OCI-LY1 (cell line): ENCODE measurements around the gene ENDOV.

Experiments
- H2AFZ ChIP-seq: fragments of 200-600 bp; sonication (generic), shearing (Covaris generic); 2 replicates; pipeline ENCODE4 v1.6.0; 2014; ENCODE audit warnings: antibody characterized with exemption, mild to moderate bottlenecking, low read length
- H3F3A ChIP-seq: fragments of 200-600 bp; sonication (generic), shearing (Covaris generic); 2 replicates; pipeline ENCODE4 v1.6.0; 2014; ENCODE audit warnings: mild to moderate bottlenecking, antibody characterized with exemption, low read length, moderate library complexity; ENCODE audit not compliant: insufficient read depth
- H3K27ac ChIP-seq: fragments of 200-600 bp; sonication (generic); 2 replicates; pipeline ENCODE4 v1.5.1; 2014; ENCODE audit warnings: low read length, mixed run types, mild to moderate bottlenecking, low read depth; ENCODE audit not compliant: poor library complexity, severe bottlenecking
- H3K27me3 ChIP-seq: fragments of 200-600 bp; sonication (generic); 2 replicates; pipeline ENCODE4 v1.6.0; 2014; ENCODE audit warnings: antibody characterized with exemption, mild to moderate bottlenecking, low read length, moderate library complexity; ENCODE audit not compliant: insufficient read depth
- H3K36me3 ChIP-seq: fragments of 200-600 bp; sonication (generic); 2 replicates; pipeline ENCODE4 v1.6.1; 2014; ENCODE audit warnings: mild to moderate bottlenecking, antibody characterized with exemption, low read length, moderate library complexity, mixed read lengths; ENCODE audit not compliant: insufficient read depth
- H3K4me1 ChIP-seq: fragments of 200-600 bp; sonication (generic); 2 replicates; pipeline ENCODE4 v1.5.1; 2014; ENCODE audit warnings: mild to moderate bottlenecking, low read length, moderate library complexity; ENCODE audit not compliant: insufficient read depth, severe bottlenecking
- H3K4me2 ChIP-seq: fragments of 200-600 bp; sonication (generic), shearing (Covaris generic); 2 replicates; pipeline ENCODE4 v1.6.1; 2014; ENCODE audit warnings: low read length
- H3K4me3 ChIP-seq: fragments of 200-600 bp; sonication (generic); 2 replicates; pipeline ENCODE4 v1.5.1; 2014; ENCODE audit warnings: low read length, low read depth, mild to moderate bottlenecking, mixed read lengths; ENCODE audit not compliant: poor library complexity, severe bottlenecking
- H3K79me2 ChIP-seq: fragments of 200-600 bp; shearing (Covaris generic); 2 replicates; pipeline ENCODE4 v1.6.1; 2016; ENCODE audit warnings: mixed run types, low read length, mixed read lengths; ENCODE audit not compliant: insufficient read depth
- H3K9ac ChIP-seq: fragments of 200-600 bp; sonication (generic), shearing (Covaris generic); 2 replicates; pipeline ENCODE4 v1.6.1; 2014; ENCODE audit warnings: mild to moderate bottlenecking, low read length, mixed read lengths
- H3K9me2 ChIP-seq: fragments of 200-600 bp; sonication (generic), shearing (Covaris generic); 2 replicates; pipeline ENCODE4 v1.6.1; 2014; ENCODE audit warnings: low read depth, mild to moderate bottlenecking, low read length, mixed read lengths
- H3K9me3 ChIP-seq: fragments of 200-600 bp; shearing (Covaris generic); 2 replicates; pipeline ENCODE4 v1.6.1; 2014; ENCODE audit warnings: low read length, mixed read lengths
- H4K20me1 ChIP-seq: fragments of 200-600 bp; sonication (generic), shearing (Covaris generic); 2 replicates; pipeline ENCODE4 v1.6.0; 2016; ENCODE audit warnings: mild to moderate bottlenecking, low read length; ENCODE audit not compliant: insufficient read depth
- EZH2 ChIP-seq: fragments of 200-600 bp; sonication (generic), shearing (Covaris generic); IDR thresholded peaks from 2 replicates; pipeline ENCODE4 v1.8.0; 2017; ENCODE audit warnings: borderline replicate concordance, mixed run types, mild to moderate bottlenecking, antibody characterized with exemption, low read length, moderate library complexity, mixed read lengths
- TF ChIP-seq, protein P1 (sequence below): fragments of 200-600 bp; sonication (generic), shearing (Covaris generic); IDR thresholded peaks from 2 replicates; pipeline ENCODE4 v1.5.1; 2017; ENCODE audit warnings: mild to moderate bottlenecking, antibody characterized with exemption, low read length, moderate library complexity, mixed read lengths

Gene ENDOV

DNA sequence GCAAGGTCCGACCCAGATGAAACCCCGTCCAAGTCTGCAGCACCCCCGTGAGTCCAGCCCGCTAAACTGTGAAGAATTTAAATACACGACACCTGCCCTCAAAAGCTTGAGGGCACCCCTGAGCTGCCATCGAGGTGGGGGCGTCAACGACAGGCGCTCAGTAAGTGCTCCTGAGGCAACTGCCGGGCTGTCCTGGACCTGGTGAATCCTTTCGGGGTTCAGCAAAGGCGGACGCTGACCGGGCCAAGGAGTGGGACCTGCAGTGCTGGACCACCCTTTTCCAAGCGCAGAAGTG is 512 bp upstream of the ENDOV start:
- no peaks in the 10 kb centered on the region for H4K20me1 ChIP-seq
- H3K9me2 ChIP-seq, result no peaks in the 10 kb centered on the region
- H3K36me3 ChIP-seq, result no peaks in the 10 kb centered on the region
- H3K9me3 ChIP-seq, result no peaks in the 10 kb centered on the region
- H2AFZ ChIP-seq, result no peak overlapping the region
- H3K4me3 ChIP-seq, result peak overlapping the region; percentile 67
- H3K27ac ChIP-seq, result no peak overlapping the region
- peak overlapping the region; percentile 72 for H3K4me2 ChIP-seq
- no peaks in the 10 kb centered on the region for H3F3A ChIP-seq
- peak overlapping the region; percentile 59; the same call in 1 of the 2 replicates for H3K9ac ChIP-seq
- H3K79me2 ChIP-seq, result no peaks in the 10 kb centered on the region
- peaks cover 14% of the 10 kb centered on the region; the same call in 1 of the 2 replicates for H3K27me3 ChIP-seq
- TF ChIP-seq EZH2, result no peak
- TF ChIP-seq, protein P1, sequence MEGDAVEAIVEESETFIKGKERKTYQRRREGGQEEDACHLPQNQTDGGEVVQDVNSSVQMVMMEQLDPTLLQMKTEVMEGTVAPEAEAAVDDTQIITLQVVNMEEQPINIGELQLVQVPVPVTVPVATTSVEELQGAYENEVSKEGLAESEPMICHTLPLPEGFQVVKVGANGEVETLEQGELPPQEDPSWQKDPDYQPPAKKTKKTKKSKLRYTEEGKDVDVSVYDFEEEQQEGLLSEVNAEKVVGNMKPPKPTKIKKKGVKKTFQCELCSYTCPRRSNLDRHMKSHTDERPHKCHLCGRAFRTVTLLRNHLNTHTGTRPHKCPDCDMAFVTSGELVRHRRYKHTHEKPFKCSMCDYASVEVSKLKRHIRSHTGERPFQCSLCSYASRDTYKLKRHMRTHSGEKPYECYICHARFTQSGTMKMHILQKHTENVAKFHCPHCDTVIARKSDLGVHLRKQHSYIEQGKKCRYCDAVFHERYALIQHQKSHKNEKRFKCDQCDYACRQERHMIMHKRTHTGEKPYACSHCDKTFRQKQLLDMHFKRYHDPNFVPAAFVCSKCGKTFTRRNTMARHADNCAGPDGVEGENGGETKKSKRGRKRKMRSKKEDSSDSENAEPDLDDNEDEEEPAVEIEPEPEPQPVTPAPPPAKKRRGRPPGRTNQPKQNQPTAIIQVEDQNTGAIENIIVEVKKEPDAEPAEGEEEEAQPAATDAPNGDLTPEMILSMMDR, result peak; percentile 15; the same call in 1 of the 2 replicates
- peaks cover 13% of the 10 kb centered on the region for H3K4me1 ChIP-seq

DNA sequence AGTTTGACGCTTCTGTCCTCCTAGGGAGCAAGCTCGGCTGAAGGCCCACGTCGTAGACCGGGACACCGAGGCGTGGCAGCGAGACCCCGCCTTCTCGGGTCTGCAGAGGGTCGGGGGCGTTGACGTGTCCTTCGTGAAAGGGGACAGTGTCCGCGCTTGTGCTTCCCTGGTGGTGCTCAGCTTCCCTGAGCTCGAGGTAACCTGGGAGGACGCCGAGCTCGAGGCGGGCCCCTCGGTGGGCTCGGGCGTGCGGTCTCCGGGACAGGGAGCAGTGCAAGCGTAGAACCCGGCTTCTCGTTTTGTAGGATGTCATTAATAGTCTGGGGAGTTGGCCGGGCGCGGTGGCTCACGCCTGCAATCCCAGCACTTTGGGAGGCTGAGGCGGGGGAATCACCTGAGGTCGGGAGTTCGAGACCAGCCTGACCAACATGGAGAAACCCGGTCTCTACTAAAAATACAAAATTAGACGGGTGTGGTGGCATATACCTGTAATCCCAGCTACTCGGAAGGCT is 715 bp downstream of the ENDOV start:
- H4K20me1 ChIP-seq, result no peaks in the 10 kb centered on the region
- H3K27me3 ChIP-seq, result peaks cover 14% of the 10 kb centered on the region; the same call in 1 of the 2 replicates
- TF ChIP-seq, protein P1, result no peak
- no peak for TF ChIP-seq EZH2
- H2AFZ ChIP-seq, result no peak overlapping the region
- no peaks in the 10 kb centered on the region for H3K79me2 ChIP-seq
- peak overlapping the region; percentile 59 for H3K9ac ChIP-seq
- no peaks in the 10 kb centered on the region for H3K9me3 ChIP-seq
- no peaks in the 10 kb centered on the region for H3K9me2 ChIP-seq
- H3K4me1 ChIP-seq, result peaks cover 13% of the 10 kb centered on the region
- H3K27ac ChIP-seq, result no peak overlapping the region
- no peaks in the 10 kb centered on the region for H3K36me3 ChIP-seq
- H3K4me3 ChIP-seq, result peak overlapping the region; percentile 67
- H3F3A ChIP-seq, result no peaks in the 10 kb centered on the region
- H3K4me2 ChIP-seq, result peak overlapping the region; percentile 72

DNA sequence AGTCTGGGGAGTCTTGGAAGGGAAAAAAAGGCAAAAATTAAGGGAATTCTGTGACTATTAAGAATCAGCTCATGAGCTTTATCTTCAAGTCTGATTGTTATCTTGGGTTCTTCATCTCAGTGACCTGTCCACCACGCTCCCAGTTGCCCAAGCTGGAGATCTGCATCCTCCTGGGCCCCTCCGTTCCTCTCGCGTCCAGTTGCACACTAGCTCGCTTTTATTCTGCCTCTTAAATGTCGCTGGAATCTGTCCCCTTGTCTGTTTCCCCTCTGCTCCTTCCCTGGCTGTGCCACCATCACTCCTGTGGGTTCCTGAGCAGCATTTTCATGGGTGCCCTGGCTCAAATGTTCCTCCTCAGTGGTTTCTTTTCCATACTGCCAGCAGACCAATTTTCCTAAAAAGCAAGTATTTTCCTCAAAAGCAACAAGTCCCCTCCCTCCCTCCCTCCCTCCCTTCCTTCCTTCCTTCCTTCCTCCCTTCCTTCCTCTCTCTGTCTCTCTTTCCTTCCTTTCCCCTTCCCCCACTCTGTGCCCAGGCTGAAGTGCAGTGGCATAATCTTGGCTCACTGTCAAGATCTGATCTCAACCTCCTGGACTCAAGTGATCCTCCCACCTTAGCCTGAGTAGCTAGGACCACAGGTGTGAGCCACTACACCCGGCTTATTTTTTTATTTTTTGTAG is 1.4 kb downstream of the ENDOV start:
- H3K4me1 ChIP-seq, result peaks cover 13% of the 10 kb centered on the region

More for the DNA sequence above, 1.4 kb downstream of the ENDOV start:
- Histone ChIP-seq H3K27ac (no peak overlapping the region), H4K20me1 (no peaks in the 10 kb centered on the region), H3F3A (no peaks in the 10 kb centered on the region), H3K4me2 (no peak overlapping the region), H3K79me2 (no peaks in the 10 kb centered on the region), H3K9me3 (no peaks in the 10 kb centered on the region), H2AFZ (no peak overlapping the region), H3K9ac (no peak overlapping the region), H3K27me3 (peaks cover 14% of the 10 kb centered on the region; the same call in 1 of the 2 replicates), H3K36me3 (no peaks in the 10 kb centered on the region), H3K9me2 (no peaks in the 10 kb centered on the region), H3K4me3 (no peak overlapping the region)
- TF ChIP-seq, protein P1, result no peak
- TF ChIP-seq EZH2, result no peak
